Measurements from ENCODE around the gene GRWD1. TPM values are rescaled to one million over a fixed set of nuclear protein-coding genes. Genes with fewer than 3 reads are reported as not detected.
A peak's percentile ranks its signal among the peaks of the same experiment; 100 is the strongest.

GRWD1 gene
- total RNA-seq, 2 donors from 2014 or later = 17.5 to 38.3 TPM

- no peak overlapping the region for H3K27ac ChIP-seq
- H3K27me3 ChIP-seq (replicated peaks; ENCODE audit: insufficient read depth) = peaks cover 4% of the 10 kb centered on the region
- no peak for TF ChIP-seq CTCF (IDR thresholded peaks at IDR 0.05)
- DNase-seq (ENCODE audit: low spot score) = no peak
- H3K4me3 ChIP-seq = no peak overlapping the region
- H3K4me1 ChIP-seq (ENCODE audit: control insufficient read depth in 1 of 2, low read depth in 2 of 2) = peaks cover 0 to 6% of the 10 kb centered on the region in 2 donors
- no peaks in the 10 kb centered on the region for H3K9me3 ChIP-seq
- no peak for ATAC-seq (ENCODE audit: insufficient number of reproducible peaks, low FRiP score, low read depth)
- H3K36me3 ChIP-seq = no peaks in the 10 kb centered on the region
Observed at GRCh38 chr19:48417421-48417820, 28.4 kb upstream of the GRWD1 start.

GRCh38 chr19:48418317-48419064, 27.3 kb upstream of the GRWD1 start:
- no peak overlapping the region for H3K4me3 ChIP-seq
- DNase-seq (ENCODE audit: low spot score) (no peak), ATAC-seq (ENCODE audit: insufficient number of reproducible peaks, low FRiP score, low read depth) (no peak)
- H3K27ac ChIP-seq = no peak overlapping the region
- no peaks in the 10 kb centered on the region for H3K36me3 ChIP-seq
- peaks cover 4% of the 10 kb centered on the region for H3K27me3 ChIP-seq (replicated peaks; ENCODE audit: insufficient read depth)
- no peak for TF ChIP-seq CTCF (IDR thresholded peaks at IDR 0.05)
- H3K9me3 ChIP-seq = no peaks in the 10 kb centered on the region
- peaks cover 0 to 6% of the 10 kb centered on the region in 2 donors for H3K4me1 ChIP-seq (ENCODE audit: control insufficient read depth in 1 of 2, low read depth in 2 of 2)

- Histone ChIP-seq H3K4me3 (peak overlapping the region; percentile 45), H3K9me3 (no peaks in the 10 kb centered on the region), H3K4me1 (ENCODE audit: control insufficient read depth in 1 of 2, low read depth in 2 of 2) (peaks cover 0 to 6% of the 10 kb centered on the region in 2 donors), H3K27ac (no peak overlapping the region), H3K36me3 (no peaks in the 10 kb centered on the region), H3K27me3 (replicated peaks; ENCODE audit: insufficient read depth) (peaks cover 4% of the 10 kb centered on the region)
- no peak for TF ChIP-seq CTCF (IDR thresholded peaks at IDR 0.05)
- DNase-seq (ENCODE audit: low spot score) = no peak
- no peak for ATAC-seq (ENCODE audit: insufficient number of reproducible peaks, low FRiP score, low read depth)
Observed at GRCh38 chr19:48419158-48419920, 26.4 kb upstream of the GRWD1 start.

- no peaks in the 10 kb centered on the region for H3K4me1 ChIP-seq (ENCODE audit: control insufficient read depth in 1 of 2, low read depth in 2 of 2)
- H3K9me3 ChIP-seq = no peaks in the 10 kb centered on the region
- no peak overlapping the region for H3K4me3 ChIP-seq
- H3K27me3 ChIP-seq (replicated peaks; ENCODE audit: insufficient read depth) = no peaks in the 10 kb centered on the region
- no peaks in the 10 kb centered on the region for H3K36me3 ChIP-seq
- ATAC-seq (ENCODE audit: insufficient number of reproducible peaks, low FRiP score, low read depth) (no peak), DNase-seq (ENCODE audit: low spot score) (no peak)
- H3K27ac ChIP-seq = no peak overlapping the region
- TF ChIP-seq CTCF (IDR thresholded peaks at IDR 0.05) = no peak
Observed at GRCh38 chr19:48421548-48421947, 24.2 kb upstream of the GRWD1 start.

GRCh38 chr19:48424694-48425219, 21.0 kb upstream of the GRWD1 start:
- H3K4me3 ChIP-seq = peak overlapping the region; percentile 35
- no peaks in the 10 kb centered on the region for H3K9me3 ChIP-seq
- no peaks in the 10 kb centered on the region for H3K36me3 ChIP-seq
- no peaks in the 10 kb centered on the region for H3K4me1 ChIP-seq (ENCODE audit: control insufficient read depth in 1 of 2, low read depth in 2 of 2)
- H3K27ac ChIP-seq = no peak overlapping the region
- ATAC-seq (ENCODE audit: insufficient number of reproducible peaks, low FRiP score, low read depth) (no peak), DNase-seq (ENCODE audit: low spot score) (no peak)
- H3K27me3 ChIP-seq (replicated peaks; ENCODE audit: insufficient read depth) = no peaks in the 10 kb centered on the region
- TF ChIP-seq CTCF (IDR thresholded peaks at IDR 0.05) = no peak
